Ishikawa (cell line): ENCODE data around the gene NKAIN2.

Source experiments
- CREB1 ChIP-seq: IDR thresholded peaks from 2 replicates; pipeline ENCODE4 v1.6.1; 2012; ENCODE audit warnings: low read depth
- EGR1 ChIP-seq: IDR thresholded peaks from 2 replicates; pipeline ENCODE4 v1.6.1; 2012
- EP300 ChIP-seq: IDR thresholded peaks from 2 replicates; pipeline ENCODE4 v1.6.1; 2012; ENCODE audit warnings: borderline replicate concordance
- MAX ChIP-seq: IDR thresholded peaks from 2 replicates; pipeline ENCODE4 v1.6.1; 2012
- RAD21 ChIP-seq: IDR thresholded peaks from 2 replicates; pipeline ENCODE4 v1.6.1; 2012; ENCODE audit warnings: low read depth
- YY1 ChIP-seq: IDR thresholded peaks from 2 replicates; pipeline ENCODE4 v1.6.1; 2012; ENCODE audit warnings: low read depth
- ZBTB7A ChIP-seq: IDR thresholded peaks from 2 replicates; pipeline ENCODE4 v1.6.1; 2012; ENCODE audit warnings: low read depth

GRCh38 chr6:124539096-124539495 is 735.4 kb downstream of the NKAIN2 start:
- TF ChIP-seq MAX: no peak
- TF ChIP-seq ZBTB7A: no peak
- TF ChIP-seq EP300: no peak
- no peak for TF ChIP-seq EGR1
- TF ChIP-seq CREB1: no peak
- no peak for TF ChIP-seq YY1
- TF ChIP-seq RAD21: no peak
